ENCODE results near the gene KIAA1217. TPM values are rescaled to one million over a fixed set of nuclear protein-coding genes. Genes with fewer than 3 reads are reported as not detected.

The KIAA1217 gene
- total and polyA plus RNA-seq, 3 donors from 2014 or later = 40.0 to 197 (median 134) TPM

DNA sequence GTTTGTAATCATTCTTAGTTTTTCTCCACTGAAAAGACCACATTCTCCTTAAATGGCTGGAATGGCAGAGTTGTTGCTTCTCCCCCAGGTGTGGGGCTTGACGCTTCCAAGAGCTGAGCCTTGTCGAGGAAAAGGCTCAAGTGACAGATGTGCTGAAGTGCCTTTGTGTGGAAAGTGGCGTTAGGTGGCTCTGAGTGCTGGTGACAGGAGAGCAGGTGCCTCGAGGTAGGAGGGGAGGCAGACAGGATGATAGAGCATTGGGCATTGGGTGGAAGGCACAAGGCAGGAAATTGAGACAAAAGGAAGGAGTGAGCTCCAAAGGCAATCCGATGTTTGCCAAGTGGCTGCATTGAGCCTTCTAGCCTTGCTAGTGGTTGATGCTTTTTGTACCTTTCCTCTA, 6.7 kb downstream of the KIAA1217 start:
- Histone ChIP-seq H3K9me3 (no peaks in the 10 kb centered on the region), H3K36me3 (ENCODE audit: low read depth, missing control alignments) (no peaks in the 10 kb centered on the region), H3K27ac (no peak overlapping the region), H3K4me1 (peaks cover 22% of the 10 kb centered on the region), H3K4me3 (no peak overlapping the region), H3K27me3 (no peaks in the 10 kb centered on the region)
- intact Hi-C loops (cut with DNase I; ENCODE audit: low total_unique reads) = no loop called here
- TF ChIP-seq, protein P1, sequence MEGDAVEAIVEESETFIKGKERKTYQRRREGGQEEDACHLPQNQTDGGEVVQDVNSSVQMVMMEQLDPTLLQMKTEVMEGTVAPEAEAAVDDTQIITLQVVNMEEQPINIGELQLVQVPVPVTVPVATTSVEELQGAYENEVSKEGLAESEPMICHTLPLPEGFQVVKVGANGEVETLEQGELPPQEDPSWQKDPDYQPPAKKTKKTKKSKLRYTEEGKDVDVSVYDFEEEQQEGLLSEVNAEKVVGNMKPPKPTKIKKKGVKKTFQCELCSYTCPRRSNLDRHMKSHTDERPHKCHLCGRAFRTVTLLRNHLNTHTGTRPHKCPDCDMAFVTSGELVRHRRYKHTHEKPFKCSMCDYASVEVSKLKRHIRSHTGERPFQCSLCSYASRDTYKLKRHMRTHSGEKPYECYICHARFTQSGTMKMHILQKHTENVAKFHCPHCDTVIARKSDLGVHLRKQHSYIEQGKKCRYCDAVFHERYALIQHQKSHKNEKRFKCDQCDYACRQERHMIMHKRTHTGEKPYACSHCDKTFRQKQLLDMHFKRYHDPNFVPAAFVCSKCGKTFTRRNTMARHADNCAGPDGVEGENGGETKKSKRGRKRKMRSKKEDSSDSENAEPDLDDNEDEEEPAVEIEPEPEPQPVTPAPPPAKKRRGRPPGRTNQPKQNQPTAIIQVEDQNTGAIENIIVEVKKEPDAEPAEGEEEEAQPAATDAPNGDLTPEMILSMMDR (IDR thresholded peaks at IDR 0.05) = no peak
- no peak for TF ChIP-seq POLR2A (IDR thresholded peaks at IDR 0.05)
- DNase-seq = no peak
- 78 to 89% methylated on average over 5 of the region's 5 CpGs for WGBS, 2 donors

GRCh38 chr10:24219963-24220362, 11.0 kb downstream of the KIAA1217 start:
- no peak for DNase-seq
- Histone ChIP-seq H3K27ac (no peak overlapping the region), H3K27me3 (no peaks in the 10 kb centered on the region), H3K9me3 (no peaks in the 10 kb centered on the region), H3K36me3 (ENCODE audit: low read depth, missing control alignments) (no peaks in the 10 kb centered on the region), H3K4me3 (no peak overlapping the region), H3K4me1 (peaks cover 21% of the 10 kb centered on the region)
- WGBS, 2 donors = 92 to 94% methylated on average over 3 of the region's 3 CpGs
- no peak for TF ChIP-seq POLR2A (IDR thresholded peaks at IDR 0.05)
- TF ChIP-seq, protein P1 (IDR thresholded peaks at IDR 0.05) = no peak
- intact Hi-C loops (cut with DNase I; ENCODE audit: low total_unique reads) = no loop called here

DNA sequence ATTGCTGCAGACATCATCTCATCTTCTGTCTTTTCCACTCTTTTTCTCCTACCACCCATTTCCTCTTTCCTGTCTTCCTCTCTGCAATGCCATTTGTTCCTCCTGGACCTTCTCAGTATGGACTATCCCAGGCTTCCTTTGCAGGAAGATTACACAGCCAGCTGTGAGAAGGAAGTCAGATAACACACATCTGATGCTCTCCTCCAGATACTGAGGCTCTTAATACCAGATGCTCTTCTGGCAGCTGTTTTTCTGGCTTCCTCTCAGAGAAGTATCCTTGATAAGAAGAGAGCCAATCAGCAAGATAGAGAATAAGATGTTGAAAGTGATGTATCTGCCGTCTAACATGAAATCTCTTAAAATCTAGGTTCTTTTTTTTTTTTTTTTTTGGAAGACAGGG, 14.4 kb downstream of the KIAA1217 start:
- no peak for DNase-seq
- 45 to 59% methylated on average over 1 of the region's 1 CpG for WGBS, 2 donors
- Histone ChIP-seq H3K27me3 (no peaks in the 10 kb centered on the region), H3K4me3 (no peak overlapping the region), H3K27ac (no peak overlapping the region), H3K4me1 (peaks cover 5% of the 10 kb centered on the region), H3K9me3 (no peaks in the 10 kb centered on the region), H3K36me3 (ENCODE audit: low read depth, missing control alignments) (no peaks in the 10 kb centered on the region)
- TF ChIP-seq, protein P1 (IDR thresholded peaks at IDR 0.05) = no peak
- no peak for TF ChIP-seq POLR2A (IDR thresholded peaks at IDR 0.05)
- intact Hi-C loops (cut with DNase I; ENCODE audit: low total_unique reads) = no loop called here

GRCh38 chr10:24223953-24224352, 15.0 kb downstream of the KIAA1217 start:
- no peaks in the 10 kb centered on the region for H3K27me3 ChIP-seq
- intact Hi-C loops (cut with DNase I; ENCODE audit: low total_unique reads) = no loop called here
- 29 to 44% methylated on average over 3 of the region's 3 CpGs for WGBS, 2 donors
- no peaks in the 10 kb centered on the region for H3K36me3 ChIP-seq (ENCODE audit: low read depth, missing control alignments)
- H3K4me1 ChIP-seq = peaks cover 4% of the 10 kb centered on the region
- H3K4me3 ChIP-seq = no peak overlapping the region
- no peak overlapping the region for H3K27ac ChIP-seq
- peak; percentile 35 for DNase-seq
- no peaks in the 10 kb centered on the region for H3K9me3 ChIP-seq
- TF ChIP-seq, protein P1 (IDR thresholded peaks at IDR 0.05) = no peak
- no peak for TF ChIP-seq POLR2A (IDR thresholded peaks at IDR 0.05)

- no peak overlapping the region for H3K27ac ChIP-seq
- H3K4me1 ChIP-seq = peaks cover 4% of the 10 kb centered on the region
- DNase-seq = no peak
- WGBS, 2 donors = 82 to 94% methylated on average over 2 of the region's 2 CpGs
- H3K36me3 ChIP-seq (ENCODE audit: low read depth, missing control alignments) = no peaks in the 10 kb centered on the region
- intact Hi-C loops (cut with DNase I; ENCODE audit: low total_unique reads) = no loop called here
- no peak overlapping the region for H3K4me3 ChIP-seq
- no peaks in the 10 kb centered on the region for H3K27me3 ChIP-seq
- TF ChIP-seq, protein P1 (IDR thresholded peaks at IDR 0.05) = no peak
- no peak for TF ChIP-seq POLR2A (IDR thresholded peaks at IDR 0.05)
- no peaks in the 10 kb centered on the region for H3K9me3 ChIP-seq
These were observed 19.7 kb downstream of the KIAA1217 start for GRCh38 chr10:24228642-24229041.
